Peyer's patch (tissue), 4 donors: ENCODE data around the gene FOXO6.

ENCODE experiments used
- CTCF ChIP-seq, 6 experiments: fragments of 450-650 bp in 4 of 6; fragments of 200-600 bp in 2 of 6; sonication (generic) in 1 of 6; IDR thresholded peaks; one replicate each; pipeline ENCODE4 v1.5.1; 2017 to 2019; ENCODE audit warnings: antibody characterized with exemption in 6 of 6, mild to moderate bottlenecking in 3 of 6, moderate library complexity in 1 of 6
- POLR2A ChIP-seq, 2 donors: fragments of 450-650 bp; IDR thresholded peaks; one replicate each; pipeline ENCODE4 v1.5.1; 2017; ENCODE audit warnings: antibody characterized with exemption in 2 of 2, mild to moderate bottlenecking in 2 of 2, moderate library complexity in 2 of 2

DNA sequence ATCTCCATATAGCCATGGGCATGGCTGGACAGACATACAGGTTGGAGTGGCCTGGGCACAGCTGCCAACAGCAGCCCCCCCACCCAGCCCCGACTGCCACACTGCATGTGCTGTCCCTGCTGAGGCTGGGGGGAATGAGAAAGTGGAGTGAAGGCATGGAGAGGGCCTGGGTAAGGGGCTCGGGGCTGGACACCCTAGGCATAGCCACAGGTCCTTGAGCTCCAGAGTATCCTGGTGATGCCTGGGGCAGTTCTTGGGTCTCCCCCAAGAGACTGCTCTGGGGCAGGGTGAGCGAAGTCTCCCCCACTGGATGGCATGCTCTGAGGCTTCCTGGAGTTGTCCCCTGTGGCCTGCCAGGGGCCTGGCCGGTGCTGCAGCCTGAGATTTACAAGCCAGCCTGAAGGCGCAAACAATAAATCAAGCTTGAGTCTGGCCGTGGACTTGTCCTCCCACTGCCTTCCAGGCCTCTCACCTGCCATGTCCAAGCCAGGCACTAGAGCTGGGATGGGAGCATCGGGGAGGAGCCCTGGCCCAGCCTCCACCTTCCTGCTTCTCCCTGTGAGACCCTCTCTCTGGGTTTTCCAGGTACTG lies 53.6 kb downstream of the FOXO6 start:
- TF ChIP-seq POLR2A (IDR thresholded peaks at IDR 0.05) = no peak
- TF ChIP-seq CTCF (IDR thresholded peaks at IDR 0.05) = no peak
